GM21786 (cell line): ENCODE data around the gene TJP2.
A peak's percentile ranks its signal among the peaks of the same experiment; 100 is the strongest.
"Not testable (repeated sequence)": the region's sequence is repeated elsewhere in the genome, so short reads cannot be mapped to it uniquely, and the experiment has no call there.

Source experiments
- ATAC-seq: cut with Tn5 transposase; IDR thresholded peaks from one replicate; pipeline ENCODE4 v1.9.1; 2021; ENCODE audit not compliant: unreplicated experiment

TJP2 gene

GRCh38 chr9:69157751-69158466 lies 16.2 kb upstream of the TJP2 start:
- no peak for ATAC-seq

- no peak for ATAC-seq
These were observed 15.6 kb upstream of the TJP2 start for GRCh38 chr9:69158471-69158870.

- not testable (repeated sequence) for ATAC-seq
These were observed 9.5 kb upstream of the TJP2 start for GRCh38 chr9:69164573-69164972.

- ATAC-seq = no peak
These were observed 8.5 kb upstream of the TJP2 start for GRCh38 chr9:69165581-69165980.

- ATAC-seq = peak; percentile 42
These were observed 5.3 kb upstream of the TJP2 start for GRCh38 chr9:69168709-69169217.

- no peak for ATAC-seq
These were observed 3.8 kb upstream of the TJP2 start for GRCh38 chr9:69170231-69170630.

GRCh38 chr9:69171049-69171448 lies 3.0 kb upstream of the TJP2 start:
- no peak for ATAC-seq

GRCh38 chr9:69171517-69171916 lies 2.6 kb upstream of the TJP2 start:
- ATAC-seq = no peak

- ATAC-seq = no peak
These were observed 1.2 kb upstream of the TJP2 start for GRCh38 chr9:69172895-69173294.

GRCh38 chr9:69173497-69173890 lies 583 bp upstream of the TJP2 start:
- peak; percentile 7 for ATAC-seq

- peak; percentile 49 for ATAC-seq
These were observed 763 bp downstream of the TJP2 start for GRCh38 chr9:69174616-69175463.

GRCh38 chr9:69175486-69175885 lies 1.4 kb downstream of the TJP2 start:
- ATAC-seq = peak; percentile 20

GRCh38 chr9:69176471-69177171 lies 2.5 kb downstream of the TJP2 start:
- ATAC-seq = no peak

- no peak for ATAC-seq
These were observed 4.5 kb downstream of the TJP2 start for GRCh38 chr9:69178583-69179011.

GRCh38 chr9:69179037-69179436 lies 5.0 kb downstream of the TJP2 start:
- no peak for ATAC-seq

- ATAC-seq = no peak
These were observed 6.1 kb downstream of the TJP2 start for GRCh38 chr9:69180200-69180599.

- ATAC-seq = no peak
These were observed 6.6 kb downstream of the TJP2 start for GRCh38 chr9:69180670-69181069.

GRCh38 chr9:69181908-69182353 lies 7.9 kb downstream of the TJP2 start:
- ATAC-seq = no peak

GRCh38 chr9:69184266-69184665 lies 10.2 kb downstream of the TJP2 start:
- no peak for ATAC-seq

- ATAC-seq = no peak
These were observed 12.9 kb downstream of the TJP2 start for GRCh38 chr9:69186841-69187611.

GRCh38 chr9:69188975-69189374 lies 14.9 kb downstream of the TJP2 start:
- ATAC-seq = no peak
